OCI-LY7 (cell line): ENCODE data around the gene GRIA1.

Experiments used
- CTCF ChIP-seq: fragments of 200-600 bp; sonication (generic); conservative IDR thresholded peaks from 2 replicates; pipeline ENCODE4 v1.5.1; 2014; ENCODE audit warnings: mild to moderate bottlenecking, antibody characterized with exemption, low read length, moderate library complexity, mixed read lengths
- EZH2phosphoT487 ChIP-seq: fragments of 200-600 bp; sonication (generic); IDR thresholded peaks from 2 replicates; pipeline ENCODE4 v1.6.1; 2018; ENCODE audit warnings: low read depth, borderline replicate concordance, mild to moderate bottlenecking, mixed run types, antibody characterized with exemption, low read length, moderate library complexity, mixed read lengths

DNA sequence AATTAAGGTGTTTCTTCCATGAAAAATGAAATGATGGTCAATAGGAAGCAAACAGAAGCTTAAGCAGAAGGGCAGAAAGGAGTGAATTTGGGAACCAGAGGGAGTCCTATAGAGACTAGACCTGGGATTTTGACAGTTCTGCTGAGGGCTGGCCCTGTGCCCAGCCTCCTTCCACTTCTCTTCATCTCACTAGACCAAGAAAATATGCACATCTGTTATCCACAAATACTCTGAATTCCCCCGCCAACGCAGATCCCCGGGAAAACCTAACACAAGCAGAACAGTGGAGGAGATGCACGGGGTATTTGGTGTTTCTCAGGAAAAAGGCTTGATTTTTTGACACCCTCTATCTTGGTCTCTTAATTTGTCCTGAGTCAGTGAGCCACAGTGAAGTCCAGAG lies 22.7 kb downstream of the GRIA1 start:
- TF ChIP-seq CTCF (no peak), EZH2phosphoT487 (no peak)
